GM21576 (cell line): ENCODE results near the gene GRAP.
"Not testable (repeated sequence)": the region's sequence is repeated elsewhere in the genome, so short reads cannot be mapped to it uniquely, and the experiment has no call there.

Experiments used
- ATAC-seq: cut with Tn5 transposase; IDR thresholded peaks from one replicate; pipeline ENCODE4 v1.9.1; 2021; ENCODE audit warnings: mild to moderate bottlenecking, moderate library complexity; ENCODE audit not compliant: unreplicated experiment

Gene GRAP

DNA sequence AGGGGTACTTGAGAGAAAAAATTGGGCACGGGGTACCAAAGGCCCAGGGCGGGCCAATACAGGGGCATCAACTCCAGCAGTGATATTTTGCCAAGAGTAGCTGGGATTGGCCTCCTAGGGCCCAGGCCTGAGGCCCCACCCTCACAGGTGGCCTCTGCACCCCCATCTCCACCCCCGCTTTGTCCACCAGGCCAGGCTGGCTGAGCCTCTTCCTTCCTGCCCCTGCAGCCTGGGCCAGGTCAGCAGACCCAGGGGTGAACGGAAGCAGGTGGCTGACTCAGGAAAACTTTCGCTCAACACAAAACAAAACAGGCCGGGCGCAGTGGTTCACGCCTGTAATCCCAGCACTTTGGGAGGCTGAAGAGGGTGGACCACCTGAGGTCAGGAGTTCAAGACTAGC, 3.7 kb downstream of the GRAP start:
- not testable (repeated sequence) for ATAC-seq

DNA sequence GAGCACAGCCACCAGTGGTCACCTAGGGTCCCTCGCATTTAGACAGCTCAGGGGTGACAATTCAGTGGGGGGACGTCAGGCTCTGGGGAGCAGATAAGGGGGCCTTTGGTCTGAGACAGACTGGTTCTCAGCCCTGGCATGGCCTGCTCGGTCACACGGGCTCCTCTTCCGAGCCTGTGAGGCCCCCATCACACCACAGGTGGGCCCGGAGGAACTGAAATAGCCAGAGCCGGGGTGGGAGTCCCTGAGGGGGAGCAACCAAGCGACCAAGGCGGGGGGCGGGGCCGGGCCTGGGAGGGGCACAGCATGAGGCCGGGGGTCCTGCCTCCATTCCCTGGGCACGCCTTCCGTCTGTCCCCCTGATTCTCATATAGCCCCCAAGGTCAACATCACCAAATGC, 4.4 kb downstream of the GRAP start:
- ATAC-seq: not testable (repeated sequence)

DNA sequence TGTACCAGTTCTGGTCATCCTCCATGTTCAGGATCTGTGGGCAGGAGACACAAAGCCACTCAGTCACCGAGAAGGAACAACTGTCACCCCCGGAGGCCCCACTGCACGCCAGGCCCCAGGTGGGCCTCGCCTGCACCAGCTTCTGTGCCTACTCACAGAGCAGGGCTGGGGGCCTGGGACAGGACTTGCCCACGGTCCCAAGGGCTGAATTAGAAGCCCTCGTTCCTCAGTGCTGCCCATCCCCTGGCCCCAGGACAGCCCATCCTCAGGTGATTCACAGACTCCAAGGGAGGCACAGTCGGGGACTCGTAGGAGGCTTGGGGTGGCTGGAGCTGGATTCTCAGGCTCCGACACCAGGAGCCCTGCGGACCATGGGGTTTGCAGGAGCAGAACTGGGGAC, 4.9 kb downstream of the GRAP start:
- ATAC-seq: not testable (repeated sequence)

DNA sequence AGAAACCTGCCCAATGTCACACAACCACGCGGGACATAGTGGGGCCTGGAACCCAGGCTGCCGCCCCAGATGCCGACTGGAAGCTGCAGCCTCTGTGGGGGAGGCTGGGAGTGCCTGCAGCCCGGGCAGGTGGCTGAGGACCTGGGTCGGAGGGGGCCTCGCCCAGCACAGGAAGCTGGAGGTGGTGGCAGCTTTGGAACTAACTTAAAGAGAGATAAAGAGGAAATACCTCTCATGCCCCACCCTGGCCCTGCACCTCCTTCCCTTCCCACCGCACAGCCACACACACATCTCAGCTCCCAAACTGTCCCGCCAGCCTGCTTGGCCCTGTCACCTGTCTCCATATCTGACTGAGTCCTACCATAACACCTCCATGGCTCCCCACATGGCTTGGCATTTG, 6.4 kb downstream of the GRAP start:
- not testable (repeated sequence) for ATAC-seq

DNA sequence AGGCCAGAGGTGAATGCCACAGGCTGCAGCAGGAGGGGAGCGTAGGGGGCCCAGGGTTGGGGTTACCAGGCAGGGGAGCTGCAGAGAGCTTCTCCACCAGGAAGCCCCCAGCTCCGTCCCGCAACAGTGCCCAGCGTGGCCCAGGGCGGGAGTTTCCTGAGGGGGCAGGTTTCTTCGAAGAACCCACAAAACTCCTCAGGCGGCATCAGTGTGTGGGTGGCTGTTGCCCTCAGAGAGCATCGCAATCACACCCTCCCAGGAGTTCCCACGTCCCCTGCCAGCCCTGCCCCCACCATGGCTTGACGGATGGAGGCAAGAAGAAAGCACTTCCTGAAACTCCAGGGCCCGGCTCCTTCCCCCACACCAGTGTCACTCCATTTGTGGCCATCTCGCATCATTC, 8.0 kb downstream of the GRAP start:
- not testable (repeated sequence) for ATAC-seq

DNA sequence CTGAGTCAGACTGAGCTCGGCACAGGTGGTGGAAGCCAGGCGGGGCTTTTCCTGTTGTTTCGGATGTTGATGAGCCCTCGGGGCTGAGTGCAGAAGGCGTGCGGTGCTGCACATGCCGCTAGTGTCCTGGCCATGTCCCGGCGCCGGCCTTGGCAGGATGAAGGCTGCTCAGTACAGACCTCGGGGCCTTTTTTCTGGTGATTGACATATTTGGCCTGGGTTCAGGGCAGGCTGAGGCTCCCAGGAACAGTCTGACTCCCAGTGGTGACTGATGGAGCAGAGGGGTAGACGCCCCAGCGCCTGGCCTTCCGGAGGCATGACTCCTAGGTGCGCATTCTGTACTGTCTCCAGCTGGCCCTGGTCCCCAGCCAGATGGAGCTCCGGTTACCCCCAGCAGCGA, 8.8 kb downstream of the GRAP start:
- ATAC-seq: not testable (repeated sequence)

DNA sequence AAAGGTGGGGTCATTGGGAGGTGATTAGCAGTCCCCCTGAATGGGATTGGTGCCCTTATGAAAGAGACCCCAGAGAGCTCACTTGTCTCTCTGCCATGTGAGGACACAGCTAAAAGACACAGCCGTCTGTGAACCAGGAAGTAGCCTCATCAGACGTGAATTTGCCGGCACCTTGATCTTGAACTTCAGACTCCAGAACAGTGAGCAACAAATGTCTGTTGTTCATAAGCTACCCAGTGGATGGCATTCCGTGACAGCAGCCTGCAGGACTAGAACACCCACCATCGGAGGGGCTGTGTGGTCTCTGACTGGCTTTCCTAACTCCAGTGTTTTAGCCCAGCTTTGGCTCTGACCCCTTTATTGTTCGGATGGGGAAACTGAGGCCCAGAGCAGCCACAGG, 9.2 kb downstream of the GRAP start:
- not testable (repeated sequence) for ATAC-seq

DNA sequence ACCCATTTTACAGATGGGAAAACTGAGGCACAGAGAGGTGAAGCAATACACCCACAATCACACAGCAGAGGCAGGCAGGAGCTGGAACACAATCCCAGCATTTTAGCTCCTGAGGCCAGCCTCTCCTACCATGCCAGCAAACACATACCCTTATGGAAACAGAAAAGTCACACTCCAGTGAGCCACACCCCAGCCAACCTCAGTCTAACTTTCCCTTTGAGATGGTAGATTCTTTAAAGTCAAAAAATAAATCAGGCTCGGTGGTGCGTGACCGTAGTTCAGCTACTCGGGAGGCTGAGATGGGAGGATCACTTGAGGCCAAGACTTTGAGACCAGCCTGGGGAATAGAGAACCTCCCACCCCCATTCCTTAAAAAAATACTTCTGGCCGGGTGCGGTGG, 10.6 kb downstream of the GRAP start:
- ATAC-seq: peak; percentile 30

DNA sequence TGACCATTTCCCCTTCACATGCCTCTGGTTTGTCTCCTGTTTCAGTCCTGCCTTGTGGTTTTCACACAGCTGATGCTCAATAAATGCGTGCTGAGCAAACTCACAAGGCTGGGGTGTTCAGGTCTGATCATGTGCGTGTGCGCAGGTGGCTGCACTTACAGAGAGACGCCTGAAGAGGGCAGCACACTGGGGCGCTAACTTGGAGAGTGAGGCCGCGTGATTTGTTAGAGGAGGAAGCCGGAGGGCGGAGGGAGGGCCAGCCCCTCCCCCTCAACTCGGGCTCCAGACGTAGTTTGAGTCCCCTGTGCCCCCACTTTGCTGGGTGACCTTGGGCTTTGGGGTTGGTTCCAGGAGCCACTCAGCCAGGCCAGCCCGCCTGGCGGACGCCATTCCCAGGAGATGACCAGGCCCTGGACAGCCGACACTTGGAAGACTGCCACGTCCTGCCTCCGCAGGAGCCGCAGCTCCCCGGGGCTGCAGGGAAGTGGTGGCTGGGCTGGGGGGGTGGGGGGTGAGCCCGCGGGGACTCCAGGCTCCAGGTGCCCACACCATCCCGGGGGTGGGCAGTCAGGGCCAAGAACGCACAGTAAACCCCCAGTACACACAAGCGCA, 14.3 kb downstream of the GRAP start:
- ATAC-seq: peak; percentile 41

DNA sequence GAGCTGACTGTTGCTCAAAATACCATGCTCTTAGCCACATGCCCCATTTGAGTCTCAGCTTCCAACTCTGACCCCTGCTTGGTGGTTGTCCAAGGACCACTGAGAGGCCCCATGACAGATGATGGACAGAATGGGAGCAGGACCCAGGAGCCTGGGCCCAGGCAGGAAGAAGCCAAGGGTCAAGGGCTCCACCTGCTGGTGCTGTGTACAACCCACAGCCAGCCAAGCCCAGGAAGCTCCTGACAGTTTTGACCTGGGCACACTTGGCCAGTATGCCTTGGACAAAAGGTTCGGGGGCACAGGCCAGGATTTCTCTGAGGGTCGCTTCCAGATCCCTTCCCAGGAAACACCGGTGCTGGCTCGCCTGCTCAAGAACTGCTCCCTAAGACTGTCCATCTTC, 15.0 kb downstream of the GRAP start:
- ATAC-seq: not testable (repeated sequence)

DNA sequence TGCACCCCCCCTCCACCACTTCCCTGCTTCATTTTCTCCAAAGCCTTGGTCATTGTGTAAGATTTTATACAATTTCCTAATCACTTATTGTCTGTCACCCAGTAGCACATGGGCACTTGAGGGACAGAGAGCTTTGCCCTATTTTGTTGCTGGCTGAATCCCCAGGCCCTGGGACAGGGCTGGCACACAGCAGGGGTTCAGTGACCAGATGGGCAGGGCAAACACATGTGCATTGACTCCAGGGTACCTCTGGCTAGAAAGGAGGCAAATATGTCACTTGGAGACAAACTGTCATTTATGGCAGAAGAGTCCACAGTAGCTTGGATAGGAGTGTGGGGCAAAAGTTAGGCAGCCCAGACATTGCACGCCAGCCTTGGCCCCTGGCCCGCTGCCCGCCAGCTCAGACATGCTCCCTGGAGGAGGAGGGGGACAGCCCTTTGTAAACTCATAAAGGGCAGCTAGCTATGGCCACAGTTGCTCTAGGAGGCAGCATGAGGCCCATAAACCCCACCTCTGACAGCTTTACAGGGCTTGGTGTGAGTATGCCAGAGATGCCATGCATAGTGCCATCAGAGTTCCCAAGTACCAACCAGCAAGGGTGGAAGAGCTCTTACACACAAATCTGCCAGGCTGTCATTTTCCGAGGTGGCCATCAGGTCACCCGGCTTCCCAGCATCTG, 15.8 kb downstream of the GRAP start:
- ATAC-seq: not testable (repeated sequence)

DNA sequence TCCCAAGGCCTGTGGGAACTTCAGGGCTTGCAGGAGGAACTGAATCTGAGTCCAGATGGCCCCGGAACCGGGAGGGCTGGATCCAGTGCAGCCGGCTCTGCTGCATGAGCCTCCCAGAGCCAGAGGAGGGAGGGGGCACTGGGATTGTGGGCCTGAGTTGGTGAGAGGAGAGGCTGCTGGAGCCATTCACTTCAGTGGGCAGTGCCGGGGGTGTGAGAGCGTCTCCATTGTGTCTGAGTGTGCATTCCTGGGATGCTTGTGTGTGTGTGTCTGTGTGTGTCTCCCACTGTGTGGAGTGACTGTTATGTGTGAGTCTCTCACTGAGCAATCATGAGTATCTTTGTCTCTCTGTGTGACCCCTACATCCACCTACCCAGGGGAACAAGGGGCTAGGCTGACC, 17.0 kb downstream of the GRAP start:
- ATAC-seq: not testable (repeated sequence)

DNA sequence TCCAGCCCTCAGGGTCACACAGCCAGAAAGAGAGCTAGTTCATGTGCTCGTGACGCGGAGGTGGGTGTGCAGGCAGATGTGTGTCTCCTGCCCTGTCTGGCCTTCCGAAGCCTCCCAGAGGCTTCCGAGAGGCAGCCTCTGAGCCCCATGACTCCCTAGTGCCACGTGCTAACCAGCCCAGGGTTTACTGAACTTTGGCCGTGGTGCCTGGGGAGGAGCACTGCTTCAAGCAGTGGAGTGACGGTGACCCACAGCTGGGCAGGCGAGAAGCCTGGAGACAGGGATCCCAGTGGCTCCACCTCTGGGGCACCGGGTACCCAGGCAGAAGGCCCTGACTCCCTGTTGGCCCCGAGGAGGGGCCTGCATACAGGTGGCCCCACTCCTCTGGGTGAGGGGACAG, 18.1 kb downstream of the GRAP start:
- not testable (repeated sequence) for ATAC-seq

DNA sequence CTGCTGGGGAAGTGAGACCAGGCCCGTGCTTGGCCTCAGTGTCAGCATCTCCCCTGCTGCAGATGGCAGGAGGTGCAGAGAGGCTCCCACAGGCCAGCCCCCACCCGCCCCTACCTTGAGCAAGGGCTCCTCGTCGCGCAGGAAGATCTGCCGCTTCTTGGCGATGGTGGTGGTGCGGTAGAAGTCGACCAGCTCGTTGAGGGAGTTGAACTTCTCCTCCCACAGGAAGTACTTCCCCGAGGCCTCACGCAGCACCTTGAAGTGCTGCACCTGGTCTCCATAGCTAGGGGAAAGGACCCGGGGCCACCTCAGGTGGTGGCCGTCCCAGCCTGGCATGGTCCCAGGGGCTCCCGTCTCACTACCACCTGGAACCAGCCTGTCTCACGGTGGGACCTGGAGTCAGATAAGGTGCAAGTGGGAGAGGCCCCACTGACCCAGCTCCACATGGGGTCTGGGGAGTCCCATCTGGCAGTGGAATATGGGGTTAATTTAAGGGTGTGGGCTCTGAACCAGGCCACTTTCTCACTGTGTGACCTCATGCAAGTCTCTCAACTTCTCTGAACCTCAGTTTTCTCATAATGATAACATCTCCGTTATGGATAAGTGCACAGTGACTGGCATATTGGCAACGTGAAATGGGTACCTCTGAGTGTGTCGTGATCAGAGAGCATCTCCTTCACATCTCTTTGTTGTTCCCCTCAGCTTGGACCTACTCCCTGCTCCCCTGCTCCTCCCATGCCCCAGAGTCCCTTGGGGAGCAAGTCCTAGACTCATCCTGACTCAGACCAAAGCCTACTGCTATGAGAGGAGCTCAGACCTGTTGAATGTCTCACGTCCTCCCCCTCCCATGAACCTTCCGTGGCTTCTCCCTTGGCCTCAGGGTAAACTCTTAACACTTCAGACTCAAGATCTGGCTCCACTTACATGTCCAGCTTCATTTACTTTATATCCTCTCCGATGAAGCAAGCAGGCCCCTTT, 22.4 kb downstream of the GRAP start:
- no peak for ATAC-seq

DNA sequence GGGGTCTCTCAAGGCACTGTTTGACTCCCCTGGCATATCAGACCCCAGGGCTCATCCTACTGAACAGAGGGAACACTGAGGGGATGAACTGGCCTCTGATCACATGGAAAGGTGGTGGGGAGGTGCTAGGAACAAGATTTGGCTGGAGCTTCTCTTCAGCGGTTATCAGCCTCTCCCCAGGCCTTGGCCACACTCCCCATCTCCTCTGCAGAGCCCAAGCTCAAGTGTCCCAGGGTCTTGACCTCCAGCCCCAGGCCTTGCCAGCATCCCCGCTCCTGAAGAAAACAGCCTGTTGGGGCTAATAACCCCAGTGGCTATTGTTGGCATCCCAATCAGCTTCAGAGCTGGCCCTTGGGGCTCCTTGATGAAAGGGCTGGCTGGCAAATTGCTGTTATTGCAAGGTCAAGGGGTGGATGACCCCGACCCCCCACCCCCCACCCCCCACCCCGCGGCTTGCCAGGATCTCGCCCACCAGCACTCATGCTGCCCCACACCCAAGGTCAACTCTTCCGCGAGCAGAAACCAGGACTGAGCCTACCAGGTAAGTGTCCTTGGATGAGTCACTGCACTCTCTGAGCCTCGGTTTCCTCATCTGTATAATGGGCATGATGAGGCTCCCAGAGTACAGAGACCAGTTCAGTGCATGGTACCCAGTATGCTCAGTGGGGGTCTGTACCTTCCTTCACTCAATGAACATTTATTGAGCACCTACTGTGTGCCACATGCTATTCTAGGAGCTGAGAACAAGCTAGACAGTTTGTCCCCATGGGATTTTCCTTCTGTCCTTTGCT, 23.4 kb downstream of the GRAP start:
- no peak for ATAC-seq

DNA sequence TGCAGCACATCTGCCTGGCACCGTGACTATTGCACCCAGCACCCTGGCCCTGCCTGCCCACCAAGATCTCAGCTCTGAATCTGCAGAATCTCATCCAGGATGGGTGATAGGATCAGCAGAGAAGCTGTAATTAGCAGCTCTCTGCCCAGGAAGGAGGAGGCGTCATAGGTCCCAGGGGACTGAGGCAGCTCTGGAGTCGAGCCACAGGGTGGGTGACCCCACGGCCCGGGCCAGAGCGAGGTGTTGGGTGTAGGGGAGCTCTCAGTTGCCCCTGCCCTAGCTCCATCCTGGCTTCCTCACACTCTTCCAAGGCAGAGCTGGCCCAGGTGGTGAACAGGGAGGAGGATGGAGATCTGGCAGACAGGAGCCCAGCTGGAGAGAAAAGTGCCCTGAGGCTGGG, 24.0 kb downstream of the GRAP start:
- no peak for ATAC-seq

DNA sequence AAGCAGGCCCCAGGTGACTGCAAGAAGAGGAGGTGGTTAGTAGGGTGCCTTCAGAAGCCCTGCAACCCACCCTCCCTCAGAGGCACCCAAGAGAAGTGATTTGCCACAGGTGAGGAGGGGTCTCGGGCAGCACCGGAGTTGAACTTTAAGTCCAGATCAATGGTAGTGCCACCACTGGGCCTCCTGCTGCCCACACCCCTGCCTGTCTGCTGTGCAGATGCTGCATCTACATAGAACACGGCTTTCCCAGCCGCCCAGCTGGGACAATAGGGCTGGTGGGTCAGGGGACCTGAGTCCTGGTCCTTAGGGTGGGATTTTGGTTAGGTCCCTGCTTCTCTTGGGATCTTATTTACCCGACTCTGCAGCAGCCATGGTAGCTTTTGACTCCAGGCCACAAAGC, 24.6 kb downstream of the GRAP start:
- no peak for ATAC-seq

DNA sequence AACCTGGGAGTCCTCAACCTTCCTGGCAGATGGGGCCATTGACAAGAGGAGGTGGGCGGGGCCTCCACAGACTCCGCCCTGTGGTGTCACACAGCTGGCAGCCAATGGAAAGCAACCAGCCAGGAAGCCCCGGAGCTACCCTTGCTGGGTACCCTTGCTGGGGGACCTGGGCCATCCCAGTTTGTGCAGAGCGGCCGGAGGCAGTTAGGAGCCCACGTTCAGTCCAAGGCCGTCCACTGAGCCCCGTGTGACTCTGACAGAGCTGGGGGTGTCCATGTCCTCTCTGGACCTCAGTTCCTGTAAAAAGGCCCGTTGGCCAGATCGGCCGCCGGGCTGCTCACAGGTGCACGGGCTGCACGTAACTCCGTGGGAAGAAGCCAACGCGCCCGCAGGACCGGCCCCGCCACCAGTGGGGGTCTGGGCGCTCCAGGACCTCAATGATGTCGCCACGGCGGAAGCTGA, 25.1 kb downstream of the GRAP start:
- ATAC-seq: no peak

DNA sequence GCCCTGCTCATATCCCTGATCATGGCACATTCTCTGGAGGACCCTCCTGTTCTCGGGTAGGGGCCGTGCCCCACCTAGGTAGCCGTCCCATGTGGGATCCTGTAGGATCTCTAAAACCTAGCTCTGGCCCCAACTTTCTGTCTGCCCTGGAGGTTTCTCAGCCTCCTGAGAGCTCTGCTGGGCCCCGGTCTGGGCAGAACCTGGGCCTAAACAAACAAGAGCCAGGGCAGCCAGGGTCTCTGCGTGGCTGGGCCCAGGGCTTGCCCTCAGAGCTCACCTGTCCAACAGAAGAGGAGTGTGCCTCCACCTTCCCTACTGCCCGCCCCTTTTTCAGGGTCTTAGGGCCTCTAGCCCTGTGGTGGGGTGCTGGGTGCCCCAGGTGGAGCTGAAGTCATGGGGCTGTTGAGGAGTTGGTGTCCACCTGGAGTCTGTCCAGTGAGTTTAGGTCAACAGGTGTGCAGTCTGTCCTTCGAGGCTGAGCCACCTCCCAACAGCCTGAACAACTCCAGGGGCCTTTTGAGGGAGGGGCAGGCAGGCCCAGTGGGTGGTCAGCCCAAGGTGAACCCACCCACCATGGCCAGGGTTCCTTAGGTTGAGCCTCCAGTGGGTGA, 25.6 kb downstream of the GRAP start:
- not testable (repeated sequence) for ATAC-seq

DNA sequence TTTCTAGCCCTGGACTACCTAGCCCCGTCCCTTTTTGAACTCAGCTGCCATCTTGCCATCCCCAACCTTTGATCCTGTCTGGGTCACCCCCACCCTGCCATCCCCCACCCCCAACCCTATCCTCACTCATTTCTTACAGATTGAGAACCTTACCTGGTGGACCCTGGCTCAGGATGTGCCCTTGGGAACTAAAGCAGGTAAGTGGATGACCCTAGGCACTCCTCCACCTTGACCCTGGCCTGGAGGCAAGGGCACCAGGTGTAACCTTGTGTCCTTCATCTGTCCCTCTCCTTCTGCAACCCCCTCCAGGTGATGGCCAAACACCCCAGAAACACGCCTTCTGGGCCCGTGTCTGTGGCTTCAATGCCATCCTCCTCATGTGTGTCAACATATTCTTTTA, 26.7 kb downstream of the GRAP start:
- no peak for ATAC-seq
